Islet of Langerhans (tissue), 1 donor: ENCODE measurements around the gene ADCY2.
A peak's percentile ranks its signal among the peaks of the same experiment; 100 is the strongest.

ENCODE experiments used
- FAIRE-seq: peaks from one replicate; lab custom pipeline; 2011; peaks lifted over from hg19 to GRCh38; lab: Jason Lieb, UNC

Gene ADCY2

DNA sequence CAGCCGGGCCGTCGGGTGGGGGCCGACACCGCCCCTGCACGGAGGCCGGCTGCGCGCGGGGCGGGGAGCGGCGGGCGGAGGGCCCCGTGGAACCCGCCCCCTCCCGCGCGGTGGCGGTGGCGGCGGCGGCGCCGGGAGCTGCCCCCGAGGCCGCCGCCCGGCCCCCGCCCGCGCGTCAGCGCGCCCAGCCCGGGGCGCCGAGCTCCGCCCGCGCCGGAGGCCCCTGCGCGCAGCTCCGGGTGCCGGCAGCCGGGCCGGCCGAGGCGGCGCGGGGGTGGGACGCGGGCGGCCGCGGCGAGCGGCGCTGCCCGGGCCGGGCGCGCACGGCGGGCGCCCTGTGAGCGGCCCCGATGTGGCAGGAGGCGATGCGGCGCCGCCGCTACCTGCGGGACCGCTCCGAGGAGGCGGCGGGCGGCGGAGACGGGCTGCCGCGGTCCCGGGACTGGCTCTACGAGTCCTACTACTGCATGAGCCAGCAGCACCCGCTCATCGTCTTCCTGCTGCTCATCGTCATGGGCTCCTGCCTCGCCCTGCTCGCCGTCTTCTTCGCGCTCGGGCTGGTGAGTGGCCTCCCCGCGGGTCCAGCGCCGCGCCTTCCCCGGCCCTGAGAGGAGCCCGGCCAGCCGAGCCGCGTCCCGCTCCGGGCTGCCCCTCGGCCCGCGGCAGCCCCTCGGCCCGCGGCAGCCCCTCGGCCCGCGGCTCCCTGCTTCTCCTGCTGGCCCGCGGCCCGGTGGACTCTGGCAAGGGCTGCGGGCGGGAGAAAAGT is at the start of gene ADCY2:
Gene ADCY2 (plus strand): TSS at position 192 of the 766 bp plus-strand sequence. CDS start 159 bp downstream, at position 351.
- FAIRE-seq: no peak

- no peak for FAIRE-seq
These were observed 48.6 kb upstream of the ADCY2 start for GRCh38 chr5:7347377-7347776.

DNA sequence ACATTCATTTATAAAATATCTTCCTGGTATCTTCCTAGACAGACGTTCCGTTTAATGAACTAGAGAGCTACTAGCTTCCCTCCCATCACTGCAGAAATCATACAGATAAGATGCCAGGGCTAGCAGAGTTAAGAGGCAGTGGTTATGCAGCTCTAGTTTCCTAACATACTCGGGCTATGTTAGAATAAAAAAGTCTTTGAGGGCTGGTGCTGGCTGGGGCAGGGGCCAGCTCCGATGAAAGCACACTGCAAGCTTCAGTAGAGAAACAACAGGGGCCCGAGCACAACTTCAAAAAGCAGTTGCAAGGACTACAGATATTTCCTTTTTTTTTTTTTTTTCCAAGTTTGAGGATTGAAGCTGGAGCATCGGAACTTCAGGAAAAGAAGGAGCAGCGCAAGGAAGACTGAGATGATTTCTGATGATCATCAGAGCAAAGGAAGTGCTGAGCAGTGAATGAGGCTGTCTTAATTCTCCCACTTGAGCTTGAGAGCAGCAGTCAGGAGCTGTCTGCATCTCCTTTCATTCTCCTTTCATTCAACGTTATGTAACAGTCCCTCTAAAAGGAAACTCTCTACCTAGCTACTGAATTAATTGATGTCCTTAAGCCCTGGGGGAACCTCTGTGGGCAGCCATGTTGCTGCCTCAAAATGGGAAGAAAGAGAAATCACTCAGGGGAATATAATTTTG is 47.6 kb upstream of the ADCY2 start:
- no peak for FAIRE-seq

- no peak for FAIRE-seq
These were observed 34.3 kb upstream of the ADCY2 start for GRCh38 chr5:7361593-7361992.

DNA sequence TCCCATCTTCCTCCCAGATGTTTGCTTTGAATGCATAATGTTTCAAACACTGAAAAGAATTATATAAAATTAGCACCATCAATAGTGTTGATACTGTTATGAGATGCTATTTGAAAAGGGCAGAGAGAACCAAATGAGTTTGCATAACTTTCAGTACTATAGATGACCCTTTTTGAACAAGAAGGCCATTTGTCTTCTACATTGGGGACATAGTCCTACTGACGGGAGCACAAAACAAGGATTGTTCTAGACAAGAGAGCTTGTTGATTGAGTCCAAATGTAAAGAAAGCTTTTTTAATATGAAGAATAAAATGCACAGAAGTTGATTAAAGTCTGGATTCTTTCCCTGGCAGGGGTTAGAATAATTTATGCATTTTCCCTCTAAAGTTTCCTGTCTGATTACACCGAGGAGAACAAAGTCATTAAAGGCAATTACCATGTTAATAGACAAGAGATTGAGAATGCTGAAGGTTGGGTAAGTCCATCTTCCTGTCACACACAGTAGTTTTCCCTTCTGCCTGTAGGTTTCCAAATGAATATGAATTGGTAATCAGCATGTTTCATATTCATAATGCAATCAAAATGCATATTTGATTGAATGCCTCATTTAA is 32.8 kb upstream of the ADCY2 start:
- no peak for FAIRE-seq

- FAIRE-seq: no peak
These were observed 31.6 kb upstream of the ADCY2 start for GRCh38 chr5:7364226-7364875.

DNA sequence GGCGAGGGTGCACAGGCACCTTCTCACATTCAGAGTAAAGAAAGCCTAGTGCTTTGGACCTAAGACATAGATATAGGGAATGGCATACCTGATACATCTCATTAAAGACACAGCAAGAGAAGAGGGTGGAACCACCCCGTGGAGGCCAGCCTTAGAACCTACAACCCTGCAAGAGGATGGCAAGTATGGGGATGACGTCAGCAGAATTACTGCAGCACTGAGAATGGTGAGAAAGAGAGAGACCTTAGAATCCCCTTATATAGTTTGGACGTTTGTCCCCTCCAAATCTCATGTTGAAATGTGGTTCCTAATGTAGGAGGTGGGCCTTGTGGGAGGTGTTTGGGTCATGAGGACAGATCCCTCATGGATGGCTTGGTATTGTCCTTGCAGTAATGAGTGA is 28.2 kb upstream of the ADCY2 start:
- no peak for FAIRE-seq

DNA sequence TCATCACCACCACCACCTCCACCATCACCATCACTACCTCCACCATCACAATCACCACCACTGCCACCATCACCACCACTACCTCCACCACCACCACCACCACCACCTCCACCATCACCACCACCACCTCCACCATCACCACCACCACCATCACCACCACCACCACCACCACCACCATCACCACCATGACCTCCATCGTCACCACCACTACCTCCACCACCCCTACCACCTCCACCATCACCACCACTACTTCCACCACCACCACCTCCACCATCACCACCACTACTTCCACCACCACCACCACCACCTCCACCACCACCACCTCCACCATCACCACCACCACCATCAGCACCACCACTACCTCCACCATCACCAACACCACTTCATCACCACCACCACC is 23.5 kb upstream of the ADCY2 start:
- no peak for FAIRE-seq

- no peak for FAIRE-seq
These were observed 21.8 kb upstream of the ADCY2 start for GRCh38 chr5:7374186-7374585.

DNA sequence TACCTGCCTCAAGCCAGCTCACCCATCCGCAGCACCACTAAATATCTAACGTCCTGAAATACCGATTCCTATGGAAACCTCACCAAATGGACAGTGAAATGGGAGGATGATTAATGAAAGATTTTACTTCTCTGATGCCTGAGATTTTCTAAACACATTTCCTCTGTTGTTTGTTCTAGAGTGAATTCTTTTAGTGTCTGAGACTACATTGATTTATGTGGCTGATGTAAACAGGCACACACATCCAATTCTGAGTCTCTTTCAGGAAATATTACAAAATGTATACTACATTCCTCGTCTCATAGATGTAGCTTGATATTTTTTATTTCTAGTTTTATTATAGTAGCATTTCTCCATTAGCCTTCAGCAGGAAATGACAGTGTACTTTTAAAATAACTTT is 20.5 kb upstream of the ADCY2 start:
- no peak for FAIRE-seq

DNA sequence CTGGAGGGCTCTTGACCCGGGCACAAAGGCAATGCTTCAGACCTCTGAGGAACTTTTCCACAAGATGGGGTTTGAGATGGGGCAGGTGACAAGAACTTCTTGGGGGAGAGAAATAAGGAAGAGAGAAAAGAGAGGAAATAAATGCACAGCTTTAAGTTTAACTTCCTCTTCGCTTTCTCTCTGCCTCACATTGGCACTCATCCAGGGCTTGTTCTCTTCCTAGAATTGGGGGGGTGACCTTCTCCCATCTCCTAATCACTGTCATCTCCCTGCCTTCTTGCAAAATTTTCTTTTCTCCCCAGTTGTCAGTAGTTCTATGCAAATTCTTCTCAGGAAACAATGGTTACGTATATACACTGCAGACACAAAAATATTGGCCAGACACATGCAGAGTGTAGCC is 19.1 kb upstream of the ADCY2 start:
- FAIRE-seq: no peak

GRCh38 chr5:7377761-7378160 is 18.2 kb upstream of the ADCY2 start:
- FAIRE-seq: no peak

- FAIRE-seq: no peak
These were observed 13.3 kb upstream of the ADCY2 start for GRCh38 chr5:7382588-7382987.

GRCh38 chr5:7385681-7386080 is 10.3 kb upstream of the ADCY2 start:
- no peak for FAIRE-seq

DNA sequence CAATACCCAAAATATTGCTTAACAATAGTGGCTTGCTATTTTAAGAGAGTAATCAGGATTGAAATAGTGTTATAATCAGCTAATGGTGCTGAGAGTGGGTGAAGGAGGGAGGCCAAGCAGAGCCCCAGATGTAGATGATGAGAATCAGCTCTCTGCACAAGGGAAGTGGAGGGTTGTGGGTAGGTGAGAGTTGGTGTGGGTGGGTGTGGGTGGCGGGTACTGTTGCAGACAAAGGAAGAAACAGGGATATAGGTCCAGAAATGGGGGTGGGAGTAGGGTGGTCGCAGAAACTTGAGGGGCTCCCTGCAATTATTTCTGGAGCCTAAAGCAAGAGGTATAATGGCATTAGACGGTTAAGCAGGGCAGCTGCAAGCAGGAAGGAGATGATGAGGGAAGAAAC is 7.4 kb upstream of the ADCY2 start:
- FAIRE-seq: no peak

DNA sequence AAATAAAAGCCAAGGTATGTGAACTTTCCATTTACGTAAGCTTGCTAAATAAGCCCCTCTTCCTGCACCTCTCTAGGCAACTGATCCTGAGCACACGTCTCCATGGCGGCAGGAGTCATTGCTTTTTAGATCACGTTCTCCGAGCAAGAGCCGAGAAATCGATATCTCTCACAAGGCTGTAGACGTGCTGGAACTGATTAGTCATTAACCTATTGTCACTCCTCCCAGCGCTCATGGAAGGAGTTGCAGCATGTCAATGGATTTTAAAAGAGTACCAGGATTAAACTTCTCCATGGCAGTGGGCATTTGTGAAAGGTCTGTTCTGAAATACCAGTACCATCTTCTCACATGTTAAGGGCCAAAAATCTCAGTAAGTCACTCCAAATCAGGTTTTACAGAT is 4.7 kb upstream of the ADCY2 start:
- FAIRE-seq: peak; percentile 36

DNA sequence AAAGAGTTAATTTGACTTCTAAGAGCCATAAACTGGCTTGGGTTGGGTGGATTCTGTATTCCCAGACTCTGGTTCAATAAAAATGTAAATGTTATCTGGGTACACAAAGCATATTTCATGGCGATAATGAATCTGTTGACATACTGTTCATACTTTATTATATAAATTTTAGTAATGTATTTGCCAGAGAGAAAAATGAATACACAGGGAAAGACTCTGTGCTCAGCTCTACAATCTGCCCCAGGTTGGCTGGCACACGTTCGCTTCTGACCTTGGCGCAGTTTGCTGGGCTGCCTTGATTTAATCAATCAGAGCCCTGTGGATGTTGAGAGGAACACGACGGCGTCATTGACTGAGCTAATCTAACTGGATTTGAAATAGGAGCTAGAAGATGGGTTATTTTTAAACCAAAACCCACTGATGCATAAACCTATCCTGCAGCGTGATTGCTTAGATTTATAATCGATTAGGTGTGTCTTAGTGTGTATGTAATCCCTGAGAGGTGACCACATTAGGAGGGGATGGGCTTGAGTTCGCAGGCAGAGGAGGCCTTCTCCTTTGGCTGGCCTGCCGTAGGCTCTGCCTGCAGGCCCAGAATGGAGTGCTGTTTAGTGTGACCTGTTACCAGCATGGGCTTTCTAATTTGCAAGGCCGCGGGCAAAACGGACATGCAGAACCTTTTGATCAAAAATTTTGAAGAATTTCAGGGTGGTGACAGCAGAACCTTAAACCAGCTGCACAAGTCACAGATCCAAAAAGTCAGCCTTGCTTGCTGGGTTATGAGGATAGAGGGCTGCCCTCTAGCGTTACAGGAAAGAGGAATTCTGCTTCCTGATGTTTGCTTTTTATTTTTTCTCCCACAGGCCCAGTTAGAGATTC is 3.9 kb upstream of the ADCY2 start:
- peak; percentile 82 for FAIRE-seq

- no peak for FAIRE-seq
These were observed 3.3 kb upstream of the ADCY2 start for GRCh38 chr5:7392693-7393024.

- FAIRE-seq: no peak
These were observed 1.8 kb upstream of the ADCY2 start for GRCh38 chr5:7393921-7394799.

GRCh38 chr5:7394889-7395431 is 978 bp upstream of the ADCY2 start:
- FAIRE-seq: no peak

DNA sequence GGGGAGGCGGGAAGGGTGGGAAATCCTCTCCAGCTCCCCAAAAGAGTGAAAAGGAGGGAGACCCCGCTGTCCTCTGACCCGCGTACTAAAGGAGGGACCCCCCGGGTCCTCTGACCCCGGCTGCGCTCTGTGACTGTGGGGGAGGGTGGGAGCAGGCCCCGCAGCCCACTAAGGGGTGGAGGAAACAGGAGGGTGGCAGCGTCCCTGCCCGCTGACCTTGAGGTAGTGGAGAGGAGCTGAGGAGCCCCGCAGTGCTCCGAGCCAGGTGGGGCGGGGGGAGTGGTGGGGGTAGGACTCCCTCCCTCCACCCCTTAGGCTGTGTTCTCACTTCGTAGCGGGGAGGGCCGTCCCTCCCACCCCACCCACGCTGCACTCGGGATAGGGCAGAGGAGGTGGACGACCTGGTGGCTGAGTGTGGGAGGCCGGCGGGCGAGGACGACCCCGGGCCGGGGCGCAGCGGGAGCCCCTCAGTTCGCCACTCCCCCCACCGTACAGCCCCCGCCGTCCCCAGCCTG is 449 bp upstream of the ADCY2 start:
- FAIRE-seq: no peak
